GM12878 (cell line): ENCODE data around the gene SEMA3G. TPM values are rescaled to one million over a fixed set of nuclear protein-coding genes. Genes with fewer than 3 reads are reported as not detected.

Experiments
- ATAC-seq: fragments of 200-7000 bp; cut with Tn5 transposase; 3 replicates; pipeline ENCODE4 v1.9.1; 2020; ENCODE audit warnings: mild to moderate bottlenecking, moderate library complexity
- BruUV-seq: library from RNA; stranded (reverse); fragments of 400-500 nt; replicated peaks from 2 replicates; lab custom pipeline; 2021; lab: Mats Ljungman, UMichigan
- CTCF ChIA-PET: fragments of 300-600 bp; sonication (Branson Sonifier 250); formaldehyde crosslinking; extraction: SDS; loops from one replicate; lab custom pipeline; 2021; ENCODE audit warnings: inconsistent platforms; lab: Yijun Ruan, JAX
- POLR2A ChIA-PET: fragments of 350-600 bp; formaldehyde crosslinking; extraction: SDS; loops from one replicate; lab custom pipeline; 2021; ENCODE audit warnings: inconsistent platforms; lab: Charles Lee
- RAD21 ChIA-PET: fragments of 300-600 bp; sonication (Branson Sonifier 250); formaldehyde crosslinking; loops from one replicate; lab custom pipeline; 2023; ENCODE audit warnings: antibody characterized with exemption; ENCODE audit not compliant: unreplicated experiment; lab: Charles Lee
- SMC1A ChIA-PET: fragments of 300-600 bp; sonication (Branson Sonifier 250); formaldehyde crosslinking; loops from one replicate; lab custom pipeline; 2023; ENCODE audit not compliant: unreplicated experiment, uncharacterized antibody; lab: Charles Lee
- DNase-seq: peaks from one replicate; pipeline ENCODE4 v3.0.0-alpha.2; 2011; ENCODE audit warnings: low read depth, low spot score
- FAIRE-seq: peaks from 3 replicates; lab custom pipeline; 2011; peaks lifted over from hg19 to GRCh38; lab: Jason Lieb, UNC
- H2AFZ ChIP-seq: 2 replicates; pipeline ENCODE4 v1.6.0; 2011; ENCODE audit warnings: low read depth, low read length, control low read depth; ENCODE audit not compliant: control insufficient read depth
- H3K27ac ChIP-seq: 2 replicates; pipeline ENCODE4 v1.5.1; 2011; ENCODE audit warnings: control low read depth; ENCODE audit not compliant: control insufficient read depth, insufficient read depth
- H3K27me3 ChIP-seq, 2 experiments: replicated peaks in 1 of 2; 2 replicates each; pipeline versions ENCODE4 v1.6.0 to v1.6.1; 2011; ENCODE audit warnings: low read length in 1 of 2; ENCODE audit not compliant: control insufficient read depth in 2 of 2, insufficient read depth in 2 of 2
- H3K36me3 ChIP-seq, 2 experiments: 2 replicates each; pipeline ENCODE4 v1.5.1; 2011; ENCODE audit warnings: low read length in 1 of 2; ENCODE audit not compliant: control insufficient read depth in 2 of 2, insufficient read depth in 2 of 2
- H3K4me1 ChIP-seq: 2 replicates; pipeline ENCODE4 v1.6.1; 2011; ENCODE audit warnings: mild to moderate bottlenecking, low read length, moderate library complexity, mixed read lengths; ENCODE audit not compliant: control insufficient read depth, insufficient read depth
- H3K4me2 ChIP-seq: 2 replicates; pipeline ENCODE4 v1.6.0; 2011; ENCODE audit warnings: control low read depth; ENCODE audit not compliant: control insufficient read depth, insufficient read depth
- H3K4me3 ChIP-seq: fragments of 200-600 bp; sonication (generic); 2 replicates; pipeline ENCODE4 v1.5.1; 2016
- H3K79me2 ChIP-seq: 2 replicates; pipeline ENCODE4 v1.6.0; 2011; ENCODE audit warnings: low read length; ENCODE audit not compliant: control insufficient read depth, insufficient read depth
- H3K9ac ChIP-seq: 2 replicates; pipeline ENCODE4 v1.8.0; 2011; ENCODE audit warnings: low read length, control low read depth, mixed read lengths; ENCODE audit not compliant: control insufficient read depth, insufficient read depth
- H3K9me3 ChIP-seq: replicated peaks from 3 replicates; pipeline ENCODE4 v1.5.1; 2011; ENCODE audit warnings: mild to moderate bottlenecking, low read length; ENCODE audit not compliant: control insufficient read depth, insufficient read depth
- H4K20me1 ChIP-seq: 2 replicates; pipeline ENCODE4 v1.6.0; 2011; ENCODE audit not compliant: control insufficient read depth, insufficient read depth
- CBFB ChIP-seq: IDR thresholded peaks from 2 replicates; pipeline ENCODE4 v1.6.1; 2016; ENCODE audit warnings: antibody characterized with exemption, low read depth
- FOXK2 ChIP-seq: fragments of 450-650 bp; IDR thresholded peaks from 2 replicates; pipeline ENCODE4 v1.6.1; 2017; ENCODE audit warnings: mild to moderate bottlenecking, moderate library complexity
- IKZF1 ChIP-seq: fragments of 450-650 bp; conservative IDR thresholded peaks from 2 replicates; pipeline ENCODE4 v1.6.1; 2017; ENCODE audit warnings: antibody characterized with exemption, mild to moderate bottlenecking
- KLF5 ChIP-seq: fragments of 450-650 bp; IDR thresholded peaks from 2 replicates; pipeline ENCODE4 v1.6.1; 2014; ENCODE audit warnings: mild to moderate bottlenecking; ENCODE audit not compliant: partially characterized antibody
- LARP7 ChIP-seq: fragments of 450-650 bp; IDR thresholded peaks from 2 replicates; pipeline ENCODE4 v1.6.1; 2017; ENCODE audit warnings: mild to moderate bottlenecking
- PAX8 ChIP-seq: fragments of 450-650 bp; IDR thresholded peaks from 2 replicates; pipeline ENCODE4 v1.6.1; 2017; ENCODE audit warnings: mild to moderate bottlenecking, moderate library complexity
- RAD51 ChIP-seq: fragments of 450-650 bp; IDR thresholded peaks from 2 replicates; pipeline ENCODE4 v1.6.1; 2016; ENCODE audit warnings: moderate library complexity, mild to moderate bottlenecking, inconsistent platforms
- RBBP5 ChIP-seq: fragments of 200-600 bp; sonication (generic); conservative IDR thresholded peaks from 2 replicates; pipeline ENCODE4 v1.6.1; 2016
- SMAD1 ChIP-seq: fragments of 450-650 bp; IDR thresholded peaks from 2 replicates; pipeline ENCODE4 v1.6.1; 2018; ENCODE audit warnings: mild to moderate bottlenecking, low read depth; ENCODE audit not compliant: partially characterized antibody
- YY1 ChIP-seq: IDR thresholded peaks from 2 replicates; pipeline ENCODE4 v1.6.1; 2011; ENCODE audit warnings: low read depth, mild to moderate bottlenecking, low read length
- ZZZ3 ChIP-seq: IDR thresholded peaks from 2 replicates; pipeline ENCODE4 v1.6.1; 2011; ENCODE audit warnings: low read depth; ENCODE audit not compliant: control insufficient read depth, insufficient read length
- WGBS: methylation state at CpG from one replicate; pipeline ENCODE4 v1.1.6; 2016; ENCODE audit warnings: low lambda C conversion rate; ENCODE audit not compliant: insufficient replicate concordance, insufficient coverage; ENCODE audit errors: missing lambda C conversion rate; 5-methylcytosine and 5-hydroxymethylcytosine counted together
- in situ Hi-C: fragments of 300-500 bp; cut with MboI; formaldehyde crosslinking; loops from 9 replicates; pipeline ENCODE4 v1.14.3; 2018; ENCODE audit warnings: mixed read lengths
- intact Hi-C: fragments of 100-400 bp; cut with micrococcal nuclease; formaldehyde crosslinking; loops from one replicate; pipeline ENCODE4 v1.14.2; 2022; ENCODE audit not compliant: unreplicated experiment
- polyA plus RNA-seq, 11 experiments: library from polyadenylated mRNA; depleted of rRNA in 4 of 11; unstranded in 6 of 11; stranded (reverse) in 5 of 11; fragments of >200 nt; fragmentation: Nextera tagmentation in 4 of 11; fragmentation: Illumina TruSeq in 1 of 11; extraction: Ambion mirVana in 4 of 11; extraction: Trizol in 1 of 11; gene quantifications; 1 replicate in 1 of 11; 2 replicates in 10 of 11; pipeline versions ENCODE4 v1.2.1 to v1.2.3, GENCODE V29; 2011 to 2016; ENCODE audit warnings: inconsistent platforms in 2 of 11, missing spikeins in 2 of 11, low read depth in 1 of 11
- total RNA-seq, 4 experiments: library from RNA; depleted of rRNA in 3 of 4; stranded (reverse); fragments of >200 nt in 3 of 4; fragmentation: Illumina TruSeq in 1 of 4; extraction: Trizol in 1 of 4; gene quantifications; 2 replicates each; pipeline versions ENCODE4 v1.2.1 to v1.2.3, GENCODE V29; 2013 to 2021
- TF ChIP-seq, protein P1 (sequence below): IDR thresholded peaks from 2 replicates; pipeline ENCODE4 v1.6.1; 2011; ENCODE audit warnings: low read depth, low read length, improper control_type of control experiment, borderline replicate concordance
- TF ChIP-seq, protein P2 (sequence below): fragments of 450-650 bp; IDR thresholded peaks from 2 replicates; pipeline ENCODE4 v1.6.1; 2016; ENCODE audit warnings: mild to moderate bottlenecking
- TF ChIP-seq, protein P3 (sequence below): fragments of 450-650 bp; IDR thresholded peaks from 2 replicates; pipeline ENCODE4 v1.6.1; 2017; ENCODE audit warnings: antibody characterized with exemption, mild to moderate bottlenecking, moderate library complexity

The SEMA3G gene
- total and polyA plus RNA-seq, 10 of the 15 experiments (the other 5 are each of a cell fraction or from before 2014, with no cell fraction given): 0.03 to 0.04 TPM; not detected in 8

- 96% methylated on average over 3 of the region's 3 CpGs for WGBS
- POLR2A ChIA-PET: no interaction called here
- Histone ChIP-seq H3K4me3 (no peak overlapping the region), H3K4me1 (peaks cover 16% of the 10 kb centered on the region), H3K79me2 (peaks cover 27% of the 10 kb centered on the region), H3K27me3 (no peaks in the 10 kb centered on the region), H3K36me3 (peaks cover 16 to 26% of the 10 kb centered on the region in 2 experiments), H3K9ac (no peak overlapping the region), H3K9me3 (no peaks in the 10 kb centered on the region), H3K27ac (no peak overlapping the region), H2AFZ (no peak overlapping the region), H4K20me1 (no peaks in the 10 kb centered on the region), H3K4me2 (peak overlapping the region; percentile 28; the same call in 1 of the 2 replicates)
- ATAC-seq (no peak), FAIRE-seq (no peak), DNase-seq (no peak)
- BruUV-seq: no TSS peak
- RAD21 ChIA-PET: no interaction called here
- TF ChIP-seq FOXK2: no peak
- TF ChIP-seq PAX8: no peak
- no peak for TF ChIP-seq RBBP5
- TF ChIP-seq LARP7: no peak
- TF ChIP-seq YY1: no peak
- CTCF ChIA-PET: interaction anchor here (1.2 kb wide), 1 partner anchor 21 kb away, joined by 4 read pairs; no protein-coding TSS in a partner anchor
- SMC1A ChIA-PET: no interaction called here
- in situ Hi-C loops (no loop called here), intact Hi-C loops (no loop called here)
These were observed 37.1 kb downstream of the SEMA3G start for GRCh38 chr3:52407779-52408178.

DNA sequence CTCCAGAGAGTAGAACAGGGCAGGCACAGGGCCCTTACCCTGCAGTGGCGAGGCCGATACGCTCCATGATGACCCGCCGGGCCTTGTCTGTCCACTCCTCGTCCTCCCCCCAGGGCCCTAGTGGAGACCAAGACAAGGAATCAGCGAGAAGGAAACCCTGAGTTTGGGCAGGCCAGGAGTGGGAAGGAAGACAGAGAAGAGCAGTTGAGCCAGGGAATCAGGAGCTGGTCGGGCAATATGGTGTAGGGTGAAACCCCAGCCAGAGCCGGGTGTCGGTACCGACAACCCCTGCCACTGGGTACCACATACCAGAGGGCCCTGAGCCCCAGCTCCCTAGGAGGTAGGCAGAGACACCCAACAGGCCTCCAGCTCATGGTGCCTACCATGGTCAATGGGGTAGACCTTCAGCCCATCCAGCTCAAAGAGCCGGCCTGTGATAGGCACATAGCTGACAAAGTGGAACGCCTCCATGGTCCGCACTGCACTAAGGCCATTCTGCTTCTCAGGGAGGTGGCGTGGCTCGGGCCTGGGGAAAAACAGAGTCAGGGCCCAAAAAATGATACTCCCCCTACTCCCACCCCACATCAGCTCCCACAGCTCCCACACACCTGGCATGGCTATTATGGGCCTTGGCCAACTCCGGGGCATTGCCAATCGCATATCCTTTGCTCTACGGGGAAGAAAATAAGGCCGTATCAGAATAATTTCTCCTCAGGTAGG is 38.0 kb downstream of the SEMA3G start:
- CTCF ChIA-PET: interaction anchor here (1.2 to 1.3 kb wide), 2 partner anchors 18 to 20 kb away, joined by 3 to 4 read pairs; no protein-coding TSS in a partner anchor
- SMC1A ChIA-PET: no interaction called here
- DNase-seq (no peak), ATAC-seq (no peak), FAIRE-seq (no peak)
- in situ Hi-C loops: no loop called here
- Histone ChIP-seq H2AFZ (no peak overlapping the region), H3K4me3 (no peak overlapping the region), H3K9ac (no peak overlapping the region), H3K27ac (no peak overlapping the region), H3K79me2 (peaks cover 27% of the 10 kb centered on the region), H3K36me3 (peaks cover 23 to 26% of the 10 kb centered on the region in 2 experiments), H3K4me1 (peaks cover 14% of the 10 kb centered on the region), H3K4me2 (no peak overlapping the region), H4K20me1 (no peaks in the 10 kb centered on the region), H3K9me3 (no peaks in the 10 kb centered on the region), H3K27me3 (no peaks in the 10 kb centered on the region)
- POLR2A ChIA-PET: no interaction called here
- BruUV-seq: no TSS peak
- intact Hi-C loops: no loop called here
- RAD21 ChIA-PET: no interaction called here
- 98% methylated on average over 20 of the region's 20 CpGs for WGBS
- no peak for TF ChIP-seq KLF5
- no peak for TF ChIP-seq PAX8
- TF ChIP-seq, protein P1, sequence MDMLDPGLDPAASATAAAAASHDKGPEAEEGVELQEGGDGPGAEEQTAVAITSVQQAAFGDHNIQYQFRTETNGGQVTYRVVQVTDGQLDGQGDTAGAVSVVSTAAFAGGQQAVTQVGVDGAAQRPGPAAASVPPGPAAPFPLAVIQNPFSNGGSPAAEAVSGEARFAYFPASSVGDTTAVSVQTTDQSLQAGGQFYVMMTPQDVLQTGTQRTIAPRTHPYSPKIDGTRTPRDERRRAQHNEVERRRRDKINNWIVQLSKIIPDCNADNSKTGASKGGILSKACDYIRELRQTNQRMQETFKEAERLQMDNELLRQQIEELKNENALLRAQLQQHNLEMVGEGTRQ: no peak
- TF ChIP-seq RAD51: no peak
- no peak for TF ChIP-seq CBFB
- TF ChIP-seq ZZZ3: no peak
- TF ChIP-seq, protein P2, sequence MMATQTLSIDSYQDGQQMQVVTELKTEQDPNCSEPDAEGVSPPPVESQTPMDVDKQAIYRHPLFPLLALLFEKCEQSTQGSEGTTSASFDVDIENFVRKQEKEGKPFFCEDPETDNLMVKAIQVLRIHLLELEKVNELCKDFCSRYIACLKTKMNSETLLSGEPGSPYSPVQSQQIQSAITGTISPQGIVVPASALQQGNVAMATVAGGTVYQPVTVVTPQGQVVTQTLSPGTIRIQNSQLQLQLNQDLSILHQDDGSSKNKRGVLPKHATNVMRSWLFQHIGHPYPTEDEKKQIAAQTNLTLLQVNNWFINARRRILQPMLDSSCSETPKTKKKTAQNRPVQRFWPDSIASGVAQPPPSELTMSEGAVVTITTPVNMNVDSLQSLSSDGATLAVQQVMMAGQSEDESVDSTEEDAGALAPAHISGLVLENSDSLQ: no peak
- TF ChIP-seq SMAD1: no peak
- no peak for TF ChIP-seq IKZF1
- TF ChIP-seq, protein P3, sequence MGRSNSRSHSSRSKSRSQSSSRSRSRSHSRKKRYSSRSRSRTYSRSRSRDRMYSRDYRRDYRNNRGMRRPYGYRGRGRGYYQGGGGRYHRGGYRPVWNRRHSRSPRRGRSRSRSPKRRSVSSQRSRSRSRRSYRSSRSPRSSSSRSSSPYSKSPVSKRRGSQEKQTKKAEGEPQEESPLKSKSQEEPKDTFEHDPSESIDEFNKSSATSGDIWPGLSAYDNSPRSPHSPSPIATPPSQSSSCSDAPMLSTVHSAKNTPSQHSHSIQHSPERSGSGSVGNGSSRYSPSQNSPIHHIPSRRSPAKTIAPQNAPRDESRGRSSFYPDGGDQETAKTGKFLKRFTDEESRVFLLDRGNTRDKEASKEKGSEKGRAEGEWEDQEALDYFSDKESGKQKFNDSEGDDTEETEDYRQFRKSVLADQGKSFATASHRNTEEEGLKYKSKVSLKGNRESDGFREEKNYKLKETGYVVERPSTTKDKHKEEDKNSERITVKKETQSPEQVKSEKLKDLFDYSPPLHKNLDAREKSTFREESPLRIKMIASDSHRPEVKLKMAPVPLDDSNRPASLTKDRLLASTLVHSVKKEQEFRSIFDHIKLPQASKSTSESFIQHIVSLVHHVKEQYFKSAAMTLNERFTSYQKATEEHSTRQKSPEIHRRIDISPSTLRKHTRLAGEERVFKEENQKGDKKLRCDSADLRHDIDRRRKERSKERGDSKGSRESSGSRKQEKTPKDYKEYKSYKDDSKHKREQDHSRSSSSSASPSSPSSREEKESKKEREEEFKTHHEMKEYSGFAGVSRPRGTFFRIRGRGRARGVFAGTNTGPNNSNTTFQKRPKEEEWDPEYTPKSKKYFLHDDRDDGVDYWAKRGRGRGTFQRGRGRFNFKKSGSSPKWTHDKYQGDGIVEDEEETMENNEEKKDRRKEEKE: no peak
